Activated T-helper 1 cell treated with anti-CD3 and anti-CD28 coated beads, Interleukin-12 subunit alpha, Interleukin-12 subunit beta, Interleukin-2, Interleukin-4 antibody, amounts not matched to agents 30 ng/mL and 10 ng/mL and 1 ng/mL, durations not matched to agents 14 hours and 24 hours and 36 hours (primary cell): Measurements from ENCODE around the gene SLC30A1. TPM values are rescaled to one million over a fixed set of nuclear protein-coding genes. Genes with fewer than 3 reads are reported as not detected.

Experiments used
- DNase-seq: peaks from one replicate; pipeline ENCODE4 v3.0.0; 2021; ENCODE audit warnings: low spot score
- H3K27ac Mint-ChIP-seq: one replicate; pipeline ENCODE4 v1.8.0; 2021; ENCODE audit warnings: mild to moderate bottlenecking, mixed read lengths
- H3K27me3 Mint-ChIP-seq: one replicate; pipeline ENCODE4 v1.8.0; 2022; ENCODE audit warnings: mild to moderate bottlenecking, moderate library complexity, mixed read lengths; ENCODE audit not compliant: insufficient read depth
- H3K36me3 Mint-ChIP-seq: one replicate; pipeline ENCODE4 v1.8.0; 2021; ENCODE audit warnings: low read depth, mixed read lengths
- H3K4me1 Mint-ChIP-seq: one replicate; pipeline ENCODE4 v1.8.0; 2021; ENCODE audit warnings: low read depth, mixed read lengths
- H3K4me3 Mint-ChIP-seq: one replicate; pipeline ENCODE4 v1.8.0; 2021; ENCODE audit warnings: mild to moderate bottlenecking, moderate library complexity, mixed read lengths
- H3K9me3 Mint-ChIP-seq: one replicate; pipeline ENCODE4 v1.8.0; 2021; ENCODE audit warnings: mixed read lengths
- intact Hi-C: fragments of 100-400 bp; cut with micrococcal nuclease; formaldehyde crosslinking; loops from one replicate; pipeline ENCODE4 v1.15.1; 2024
- total RNA-seq: library from RNA; stranded (reverse); gene quantifications from 2 replicates; pipeline ENCODE4 v1.2.3, GENCODE V29; 2022

SLC30A1 gene
- total RNA-seq, 1 donor from 2014 or later, result 12.0 TPM

DNA sequence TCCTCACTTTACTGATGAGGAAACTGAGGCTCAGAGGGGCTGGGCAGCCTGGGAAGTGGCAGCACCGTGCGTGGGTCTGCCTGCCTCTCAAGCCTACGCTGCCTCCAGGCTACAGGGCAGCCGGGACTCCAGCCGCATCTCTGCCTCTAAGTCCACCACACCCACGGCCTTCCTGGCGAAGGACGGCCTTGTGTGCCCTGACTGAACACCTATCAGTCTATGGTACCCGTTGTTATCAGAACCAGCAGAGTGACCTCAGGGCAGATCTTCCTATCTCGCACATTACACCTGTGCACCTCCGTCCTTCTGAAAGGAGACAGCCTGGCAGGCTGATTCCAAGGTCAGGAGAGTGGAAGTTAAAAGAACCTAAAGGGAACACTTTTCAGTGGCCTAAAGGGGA lies 35.7 kb upstream of the SLC30A1 start:
- intact Hi-C loops, result no loop called here
- DNase-seq, result no peak
- H3K4me1 Mint-ChIP-seq, result no peaks in the 10 kb centered on the region
- no peak overlapping the region for H3K4me3 Mint-ChIP-seq
- no peaks in the 10 kb centered on the region for H3K9me3 Mint-ChIP-seq
- H3K36me3 Mint-ChIP-seq, result no peaks in the 10 kb centered on the region
- no peak overlapping the region for H3K27ac Mint-ChIP-seq
- H3K27me3 Mint-ChIP-seq, result no peaks in the 10 kb centered on the region

DNA sequence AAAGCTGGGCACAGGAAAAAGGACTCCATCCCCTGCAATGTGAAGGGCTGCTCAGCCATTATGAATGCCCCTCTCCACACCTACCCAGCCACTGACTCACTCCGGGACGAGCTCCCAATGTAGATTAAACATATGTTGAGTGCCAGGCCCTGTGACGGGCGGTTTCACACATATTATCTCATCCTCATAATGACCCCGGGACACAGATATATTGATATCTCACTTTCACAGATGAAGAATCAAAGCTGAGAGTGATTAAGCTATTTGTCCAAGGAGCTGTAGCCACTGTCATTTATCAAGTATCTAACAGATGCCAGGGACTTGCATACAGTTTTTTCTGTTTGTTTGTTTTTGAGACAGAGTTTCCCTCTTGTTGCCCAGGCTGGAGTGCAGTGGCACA lies 35.0 kb upstream of the SLC30A1 start:
- intact Hi-C loops, result no loop called here
- no peaks in the 10 kb centered on the region for H3K27me3 Mint-ChIP-seq
- no peak overlapping the region for H3K27ac Mint-ChIP-seq
- H3K36me3 Mint-ChIP-seq, result no peaks in the 10 kb centered on the region
- no peaks in the 10 kb centered on the region for H3K9me3 Mint-ChIP-seq
- H3K4me1 Mint-ChIP-seq, result no peaks in the 10 kb centered on the region
- no peak for DNase-seq
- H3K4me3 Mint-ChIP-seq, result no peak overlapping the region

DNA sequence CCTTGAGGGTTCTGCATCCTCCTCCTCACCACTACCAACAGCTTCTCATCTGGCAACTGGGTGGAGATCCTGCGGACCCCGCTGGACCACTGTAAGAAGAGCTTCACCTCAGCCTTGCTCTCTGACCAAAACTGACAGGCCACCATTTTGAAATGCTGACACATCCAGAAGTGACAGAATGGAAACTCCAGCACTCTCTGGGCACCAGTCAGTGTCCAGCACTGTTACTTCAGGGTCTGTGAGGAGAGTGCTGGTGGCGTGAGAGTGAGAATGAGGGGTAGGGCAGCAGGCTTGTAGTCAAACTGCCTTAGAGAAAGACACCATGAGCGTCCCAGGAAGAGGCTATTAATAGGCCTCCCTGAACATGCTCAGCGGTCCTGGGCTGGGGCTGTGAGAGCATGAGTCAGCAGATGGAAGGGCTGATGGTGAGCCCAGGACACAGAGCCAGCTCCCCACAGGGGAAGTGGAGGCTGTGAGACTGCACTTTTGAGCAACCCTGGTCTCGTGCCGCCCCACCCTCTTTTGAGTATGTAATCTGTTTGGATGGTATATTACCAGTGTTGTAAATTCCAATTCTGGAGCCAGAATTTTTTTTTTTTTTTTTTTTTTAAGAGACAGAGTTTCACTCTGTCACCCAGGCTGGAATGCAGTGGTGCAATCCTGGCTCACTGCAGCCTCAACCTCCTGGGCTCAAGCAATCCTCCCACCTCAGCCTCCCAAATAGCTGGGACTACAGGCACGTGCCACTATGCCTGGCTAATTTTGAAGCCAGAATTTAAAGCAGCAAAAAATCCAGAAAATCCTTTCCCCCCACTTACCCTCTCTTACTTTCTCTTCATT lies 34.4 kb upstream of the SLC30A1 start:
- no peak overlapping the region for H3K4me3 Mint-ChIP-seq
- H3K9me3 Mint-ChIP-seq, result no peaks in the 10 kb centered on the region
- intact Hi-C loops, result no loop called here
- H3K27me3 Mint-ChIP-seq, result no peaks in the 10 kb centered on the region
- H3K27ac Mint-ChIP-seq, result no peak overlapping the region
- no peak for DNase-seq
- H3K4me1 Mint-ChIP-seq, result no peaks in the 10 kb centered on the region
- no peaks in the 10 kb centered on the region for H3K36me3 Mint-ChIP-seq

DNA sequence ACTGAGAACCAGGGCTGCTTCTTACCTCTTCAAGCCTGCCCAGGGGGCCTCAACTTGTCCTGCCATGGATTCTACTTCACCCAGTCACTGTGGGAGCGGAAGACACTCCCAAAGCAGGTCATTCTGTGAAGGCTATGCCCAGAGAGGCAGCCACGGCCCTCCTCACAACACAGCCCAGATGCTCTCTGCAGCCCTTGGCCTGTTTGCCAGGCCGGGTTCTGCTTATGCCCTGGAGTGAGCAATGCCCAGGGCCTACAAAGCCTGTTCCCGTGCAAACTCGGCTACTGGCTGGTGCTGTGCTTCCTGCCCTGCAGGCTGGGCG lies 33.8 kb upstream of the SLC30A1 start:
- Mint-ChIP-seq H3K27ac (no peak overlapping the region), H3K9me3 (no peaks in the 10 kb centered on the region), H3K4me3 (no peak overlapping the region), H3K36me3 (no peaks in the 10 kb centered on the region), H3K4me1 (peaks cover 5% of the 10 kb centered on the region), H3K27me3 (peaks cover 2% of the 10 kb centered on the region)
- no peak for DNase-seq
- intact Hi-C loops, result no loop called here

DNA sequence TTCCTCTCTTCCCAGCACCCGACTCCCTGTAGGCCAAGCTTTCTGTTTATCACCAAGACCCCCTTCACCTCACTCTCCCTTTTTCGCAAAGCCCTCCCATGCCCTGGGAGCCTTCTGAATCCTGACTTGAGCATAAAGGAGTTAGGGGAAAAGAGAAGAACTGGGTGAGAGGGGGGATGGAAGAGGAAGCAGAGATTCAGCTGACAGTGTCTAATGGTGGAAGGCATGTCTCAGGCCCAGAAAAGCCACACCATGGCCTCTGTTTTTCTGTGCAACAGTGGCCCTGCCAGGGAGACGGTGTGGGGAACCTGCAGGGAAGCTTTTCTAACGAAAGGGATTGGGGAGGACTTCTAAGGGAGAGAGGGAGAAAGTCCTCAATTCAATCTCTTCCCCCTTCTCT lies 32.9 kb upstream of the SLC30A1 start:
- H3K9me3 Mint-ChIP-seq, result no peaks in the 10 kb centered on the region
- H3K27ac Mint-ChIP-seq, result no peak overlapping the region
- DNase-seq, result no peak
- no peak overlapping the region for H3K4me3 Mint-ChIP-seq
- peaks cover 13% of the 10 kb centered on the region for H3K4me1 Mint-ChIP-seq
- peaks cover 2% of the 10 kb centered on the region for H3K36me3 Mint-ChIP-seq
- intact Hi-C loops, result no loop called here
- H3K27me3 Mint-ChIP-seq, result peaks cover 2% of the 10 kb centered on the region

DNA sequence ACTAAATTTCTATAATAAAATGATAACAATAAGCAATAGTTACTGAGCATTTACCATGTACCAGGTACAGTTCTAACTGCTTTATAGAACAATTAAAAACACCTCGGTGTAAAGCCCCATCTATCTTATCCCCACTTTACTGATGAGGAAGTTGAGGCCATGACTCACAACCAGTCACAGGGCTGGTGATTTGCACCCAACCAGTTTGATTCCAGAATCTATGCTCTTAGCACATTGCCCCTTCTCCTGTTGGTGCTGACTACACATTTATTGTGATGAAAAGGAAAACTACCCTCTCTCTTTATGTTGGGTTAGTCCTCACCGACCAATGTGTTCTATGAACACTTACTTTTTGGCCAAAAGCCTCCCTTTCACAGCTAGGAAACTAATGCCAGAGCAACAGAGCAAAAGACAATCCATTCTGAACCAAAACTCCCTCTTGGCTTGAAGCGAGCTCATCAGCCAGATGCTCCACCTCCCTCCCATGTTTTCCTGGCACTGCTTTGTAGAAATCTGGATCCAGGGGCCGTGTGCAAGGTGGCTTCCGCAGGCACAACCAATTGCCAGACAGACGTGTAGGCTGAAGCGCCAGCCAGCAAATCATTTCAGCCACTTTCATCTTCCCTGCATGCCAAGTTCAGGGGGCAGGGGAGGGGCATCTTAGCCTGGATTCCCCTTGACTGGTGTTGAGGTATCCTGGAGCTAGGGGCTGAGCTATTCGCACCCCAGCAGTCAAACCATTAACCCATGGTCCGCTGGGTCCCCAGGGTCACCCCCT lies 32.0 kb upstream of the SLC30A1 start:
- H3K27me3 Mint-ChIP-seq, result peaks cover 2% of the 10 kb centered on the region
- no peak overlapping the region for H3K27ac Mint-ChIP-seq
- no peak overlapping the region for H3K4me3 Mint-ChIP-seq
- peaks cover 22% of the 10 kb centered on the region for H3K4me1 Mint-ChIP-seq
- no peaks in the 10 kb centered on the region for H3K9me3 Mint-ChIP-seq
- no peak for DNase-seq
- intact Hi-C loops, result no loop called here
- peaks cover 3% of the 10 kb centered on the region for H3K36me3 Mint-ChIP-seq

DNA sequence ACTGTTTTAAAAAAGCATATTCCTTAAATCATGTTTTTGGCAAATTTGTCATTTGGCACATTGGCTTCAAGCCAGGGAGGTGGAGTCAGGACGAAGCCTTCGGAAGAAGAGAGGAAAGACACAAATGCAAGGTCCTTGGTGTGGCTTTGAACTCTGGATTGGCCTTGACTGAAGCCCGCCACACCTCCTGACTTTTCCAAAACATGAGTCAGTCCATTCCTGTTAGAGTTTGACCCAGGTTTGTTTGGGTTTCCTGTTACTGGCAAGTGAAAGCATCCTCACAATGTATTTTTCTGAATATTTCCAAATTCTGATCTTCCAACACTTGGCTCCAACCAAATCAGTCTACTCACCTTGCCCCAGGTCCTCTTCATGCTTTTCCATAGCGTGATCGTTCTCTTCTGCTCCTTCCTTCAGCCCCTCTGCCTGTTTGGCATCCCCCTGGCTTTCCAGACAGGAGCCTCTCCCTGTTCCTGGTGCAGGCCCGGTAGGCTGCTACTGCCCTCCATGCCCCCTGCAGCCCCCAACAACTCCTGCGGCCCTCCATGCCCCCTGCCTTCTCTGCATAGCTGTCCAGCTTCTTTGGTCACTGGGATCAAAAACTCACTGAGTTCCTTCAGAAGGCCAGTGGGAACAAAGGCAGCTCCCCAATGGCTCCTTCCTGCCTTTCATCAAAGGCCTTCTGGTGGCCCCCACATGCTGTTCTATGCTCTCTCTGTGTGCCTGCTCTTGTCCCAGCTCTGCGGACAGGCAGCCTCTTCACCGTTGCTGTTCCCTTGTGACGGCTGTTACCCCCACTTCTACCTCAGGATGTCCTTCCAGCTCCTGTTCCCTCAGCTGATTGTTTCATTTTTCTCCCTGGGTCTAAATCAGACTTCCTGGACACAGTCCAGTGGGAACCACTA lies 30.4 kb upstream of the SLC30A1 start:
- Mint-ChIP-seq H3K9me3 (no peaks in the 10 kb centered on the region), H3K27ac (no peak overlapping the region), H3K27me3 (peaks cover 6% of the 10 kb centered on the region), H3K36me3 (peaks cover 3% of the 10 kb centered on the region), H3K4me1 (peaks cover 25% of the 10 kb centered on the region), H3K4me3 (no peak overlapping the region)
- no peak for DNase-seq
- intact Hi-C loops, result no loop called here

DNA sequence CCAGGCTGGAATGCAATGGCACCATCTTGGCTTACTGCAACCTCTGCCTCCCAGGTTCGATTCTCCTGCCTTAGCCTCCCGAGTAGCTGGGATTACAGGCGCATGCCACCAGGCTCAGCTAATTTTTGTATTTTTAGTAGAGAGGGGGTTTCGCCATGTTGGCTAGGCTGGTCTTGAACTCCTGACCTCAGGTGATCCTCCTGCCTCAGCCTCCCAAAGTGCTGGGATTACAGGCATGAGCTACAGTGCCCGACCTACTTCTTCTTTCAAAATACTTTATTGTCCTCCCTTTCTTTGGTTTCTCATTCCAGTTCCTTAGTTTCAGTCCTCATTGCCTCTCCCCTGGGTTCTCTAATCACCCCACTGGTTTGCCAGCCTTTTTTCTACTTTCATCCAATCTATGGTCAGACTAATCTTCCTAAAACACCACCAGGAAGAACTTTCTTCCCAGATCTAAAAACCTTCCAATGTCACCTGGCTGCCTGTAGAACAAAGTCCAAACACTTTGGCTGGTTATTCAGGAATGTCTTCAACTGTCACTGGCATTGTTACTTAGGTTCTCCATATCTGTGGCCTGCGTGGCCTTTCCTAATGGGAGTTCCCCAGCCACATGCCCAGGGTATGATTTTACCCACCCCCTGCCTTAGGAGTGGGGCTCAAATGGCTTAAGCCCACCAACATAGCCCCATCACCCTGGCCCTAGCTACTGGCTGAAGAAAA lies 29.0 kb upstream of the SLC30A1 start:
- no peak overlapping the region for H3K4me3 Mint-ChIP-seq
- no peak for DNase-seq
- no peaks in the 10 kb centered on the region for H3K9me3 Mint-ChIP-seq
- intact Hi-C loops, result loop anchor here (2.0 kb wide), 1 partner anchor 31 kb away; no protein-coding TSS in a partner anchor
- H3K4me1 Mint-ChIP-seq, result peaks cover 25% of the 10 kb centered on the region
- peaks cover 3% of the 10 kb centered on the region for H3K36me3 Mint-ChIP-seq
- H3K27ac Mint-ChIP-seq, result no peak overlapping the region
- H3K27me3 Mint-ChIP-seq, result peaks cover 6% of the 10 kb centered on the region

DNA sequence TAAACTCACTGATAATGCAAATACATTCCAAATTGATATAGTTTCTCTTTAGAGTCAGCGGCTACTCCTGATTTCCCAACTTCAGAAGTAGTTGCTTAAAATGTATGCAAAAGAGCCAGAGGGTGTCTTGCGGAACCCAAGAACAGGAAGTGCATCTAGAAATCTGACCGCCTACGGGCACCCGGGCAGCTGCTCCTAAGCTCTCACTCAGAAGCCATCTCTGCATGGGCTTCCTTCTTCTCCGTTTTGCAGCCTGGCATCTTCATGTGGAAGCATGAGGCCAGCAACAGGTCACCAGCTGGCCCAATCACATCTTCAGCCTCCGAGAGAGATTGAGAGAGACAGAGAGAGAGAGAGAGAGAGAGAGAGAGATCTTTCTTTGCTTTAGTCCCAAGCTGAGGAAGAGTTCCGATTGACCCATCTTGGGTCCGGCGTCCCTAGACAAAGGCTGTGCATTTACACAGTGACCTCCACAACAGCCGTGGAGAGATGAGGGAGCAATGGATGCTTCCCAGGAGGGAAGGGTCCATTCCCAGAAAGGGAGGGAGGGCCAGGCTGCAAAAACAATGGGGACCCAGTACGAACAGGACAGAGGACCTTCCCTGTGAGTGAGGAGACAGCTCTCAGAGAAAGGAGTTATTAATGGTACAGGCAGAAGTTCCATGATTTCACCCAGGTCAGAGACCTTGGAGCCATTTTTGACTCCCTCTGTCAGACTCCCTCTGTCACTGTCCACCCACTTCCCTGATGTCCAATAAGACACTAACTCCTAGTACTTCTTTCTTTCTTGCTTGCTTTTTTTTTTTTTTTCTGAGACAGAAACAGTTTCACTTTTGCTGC lies 28.2 kb upstream of the SLC30A1 start:
- intact Hi-C loops, result loop anchor here (2.0 kb wide), 1 partner anchor 30 kb away; no protein-coding TSS in a partner anchor
- Mint-ChIP-seq H3K9me3 (no peaks in the 10 kb centered on the region), H3K27me3 (peaks cover 6% of the 10 kb centered on the region), H3K36me3 (peaks cover 3% of the 10 kb centered on the region), H3K27ac (peak overlapping the region; percentile 84), H3K4me1 (peaks cover 25% of the 10 kb centered on the region), H3K4me3 (peak overlapping the region; percentile 77)
- no peak for DNase-seq

DNA sequence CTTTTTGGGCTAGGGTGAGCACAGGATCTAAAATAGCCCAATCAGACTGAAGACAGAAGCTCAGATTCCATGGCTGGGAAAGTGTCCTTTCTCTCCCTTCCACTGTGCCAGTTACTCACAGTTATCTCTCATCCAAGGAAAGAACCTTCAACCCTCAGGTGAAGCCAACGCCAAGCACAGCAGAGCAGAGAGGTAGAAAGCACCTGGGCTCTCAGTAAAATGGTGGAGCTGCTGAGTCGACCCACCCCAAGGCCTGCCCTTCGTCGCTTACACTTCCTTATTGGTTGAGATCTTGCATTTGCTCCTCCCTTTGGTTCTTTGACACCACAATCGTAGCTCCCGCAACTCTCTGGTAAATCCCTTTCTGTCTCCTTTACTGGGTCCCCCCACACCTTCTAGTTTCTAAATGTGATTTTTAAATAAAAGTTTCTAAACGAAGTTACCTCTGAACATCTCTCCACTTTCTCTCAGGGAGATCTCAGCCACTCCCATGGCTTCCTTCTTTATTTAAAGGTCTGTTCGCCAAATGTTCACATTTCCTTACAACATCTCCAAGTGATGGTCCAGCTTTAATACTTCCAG lies 27.5 kb upstream of the SLC30A1 start:
- Mint-ChIP-seq H3K36me3 (peaks cover 3% of the 10 kb centered on the region), H3K27ac (peak overlapping the region; percentile 84), H3K9me3 (no peaks in the 10 kb centered on the region), H3K27me3 (peaks cover 6% of the 10 kb centered on the region), H3K4me3 (peak overlapping the region; percentile 77), H3K4me1 (peaks cover 25% of the 10 kb centered on the region)
- DNase-seq, result no peak
- intact Hi-C loops, result loop anchor here (2.0 kb wide), 1 partner anchor 30 kb away; no protein-coding TSS in a partner anchor

DNA sequence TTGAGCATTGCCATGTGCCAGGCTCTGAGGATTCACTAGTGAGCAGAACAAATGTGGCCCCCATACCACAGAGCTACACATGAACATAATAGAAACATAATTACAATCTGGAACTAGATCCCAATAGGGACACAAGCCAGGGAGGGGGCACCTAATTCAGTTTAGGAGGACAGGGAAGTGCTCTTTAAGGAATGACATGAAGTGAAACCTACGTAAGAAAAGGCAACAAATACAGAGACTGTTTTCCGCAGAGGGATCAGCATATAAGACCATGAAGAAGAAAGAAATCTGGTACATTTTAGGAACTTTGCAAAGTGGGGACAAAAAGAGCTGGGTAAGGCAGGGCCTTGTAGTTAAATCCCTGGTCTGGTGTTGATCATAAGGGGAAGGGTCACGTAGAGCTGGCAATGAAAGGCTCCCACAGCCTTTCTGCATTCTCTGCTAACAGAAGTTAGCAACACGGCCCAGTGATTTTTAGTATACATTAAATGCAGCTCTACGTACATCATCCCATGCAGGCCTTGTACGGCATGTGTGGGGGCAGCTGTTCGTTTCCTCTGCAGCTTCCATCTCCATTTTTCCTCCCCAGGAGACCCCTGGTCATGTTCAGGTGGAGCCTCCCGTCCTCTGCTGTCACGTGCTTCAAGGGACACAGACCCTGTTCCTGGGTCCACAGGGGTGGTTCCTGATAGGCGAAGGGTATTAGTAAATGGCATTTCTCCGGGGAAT lies 26.8 kb upstream of the SLC30A1 start:
- Mint-ChIP-seq H3K4me3 (peak overlapping the region; percentile 77), H3K27ac (no peak overlapping the region), H3K36me3 (peaks cover 3% of the 10 kb centered on the region), H3K27me3 (peaks cover 11% of the 10 kb centered on the region), H3K9me3 (no peaks in the 10 kb centered on the region), H3K4me1 (peaks cover 25% of the 10 kb centered on the region)
- DNase-seq, result no peak
- intact Hi-C loops, result loop anchor here (2.0 kb wide), 1 partner anchor 29 kb away; no protein-coding TSS in a partner anchor
